ENCODE measurements around the gene DNMT1. TPM values are rescaled to one million over a fixed set of nuclear protein-coding genes. Genes with fewer than 3 reads are reported as not detected.

DNMT1 gene
- total RNA-seq, 2 experiments from 2014 or later = 337 to 352 TPM

- H3K4me1 Mint-ChIP-seq = peaks cover 53% of the 10 kb centered on the region
- peak; percentile 68 for DNase-seq
- H3K9me3 Mint-ChIP-seq = no peaks in the 10 kb centered on the region
- H3K27me3 Mint-ChIP-seq = no peaks in the 10 kb centered on the region
- peak overlapping the region; percentile 93 for H3K27ac Mint-ChIP-seq
- peaks cover 68% of the 10 kb centered on the region for H3K36me3 Mint-ChIP-seq
- H3K4me3 Mint-ChIP-seq = peak overlapping the region; percentile 57
Observed at GRCh38 chr19:10112037-10112761, 82.6 kb downstream of the DNMT1 start.

- Mint-ChIP-seq H3K27me3 (no peaks in the 10 kb centered on the region), H3K9me3 (no peaks in the 10 kb centered on the region), H3K4me3 (peak within 1 kb of the TSS; percentile 74), H3K27ac (peak within 1 kb of the TSS; percentile 93), H3K36me3 (peaks cover 74% of the 10 kb centered on the region), H3K4me1 (peaks cover 51% of the 10 kb centered on the region)
- DNase-seq = peak; percentile 71
Observed at GRCh38 chr19:10111405-10111811, 83.3 kb downstream of the DNMT1 start, which contains the start of gene P2RY11. Gene P2RY11, plus strand, starts transcription at chr19:10111693. Its CDS starts 29 bp downstream, at chr19:10111722.

GRCh38 chr19:10110972-10111317, 83.8 kb downstream of the DNMT1 start:
- no peaks in the 10 kb centered on the region for H3K27me3 Mint-ChIP-seq
- peaks cover 51% of the 10 kb centered on the region for H3K4me1 Mint-ChIP-seq
- H3K27ac Mint-ChIP-seq = peak overlapping the region; percentile 93
- H3K9me3 Mint-ChIP-seq = no peaks in the 10 kb centered on the region
- DNase-seq = no peak
- H3K36me3 Mint-ChIP-seq = peaks cover 71% of the 10 kb centered on the region
- H3K4me3 Mint-ChIP-seq = peak overlapping the region; percentile 74

- Mint-ChIP-seq H3K36me3 (peaks cover 66% of the 10 kb centered on the region), H3K9me3 (no peaks in the 10 kb centered on the region), H3K4me1 (peaks cover 54% of the 10 kb centered on the region), H3K27ac (peak overlapping the region; percentile 92), H3K27me3 (no peaks in the 10 kb centered on the region), H3K4me3 (peak overlapping the region; percentile 66)
- DNase-seq = no peak
Observed at GRCh38 chr19:10110076-10110971, 84.4 kb downstream of the DNMT1 start.

- Mint-ChIP-seq H3K27ac (peak overlapping the region; percentile 42), H3K36me3 (peaks cover 60% of the 10 kb centered on the region), H3K27me3 (no peaks in the 10 kb centered on the region), H3K4me3 (peak overlapping the region; percentile 65), H3K4me1 (peaks cover 55% of the 10 kb centered on the region), H3K9me3 (no peaks in the 10 kb centered on the region)
- no peak for DNase-seq
Observed at GRCh38 chr19:10109528-10109927, 85.2 kb downstream of the DNMT1 start.

GRCh38 chr19:10107817-10108367, 86.9 kb downstream of the DNMT1 start:
- Mint-ChIP-seq H3K4me1 (peaks cover 56% of the 10 kb centered on the region), H3K27me3 (no peaks in the 10 kb centered on the region)

GRCh38 chr19:10107254-10107653, 87.5 kb downstream of the DNMT1 start:
- no peak for DNase-seq
- peak overlapping the region; percentile 100 for H3K27ac Mint-ChIP-seq
- H3K27me3 Mint-ChIP-seq = no peaks in the 10 kb centered on the region
- peak overlapping the region; percentile 91 for H3K4me3 Mint-ChIP-seq
- peaks cover 56% of the 10 kb centered on the region for H3K4me1 Mint-ChIP-seq
- H3K36me3 Mint-ChIP-seq = peaks cover 53% of the 10 kb centered on the region
- no peaks in the 10 kb centered on the region for H3K9me3 Mint-ChIP-seq

More at GRCh38 chr19:10107817-10108367, 86.9 kb downstream of the DNMT1 start:
- peak overlapping the region; percentile 100 for H3K27ac Mint-ChIP-seq
- H3K9me3 Mint-ChIP-seq = no peaks in the 10 kb centered on the region
- H3K4me3 Mint-ChIP-seq = peak overlapping the region; percentile 91
- peaks cover 57% of the 10 kb centered on the region for H3K36me3 Mint-ChIP-seq
- no peak for DNase-seq

- Mint-ChIP-seq H3K9me3 (no peaks in the 10 kb centered on the region), H3K36me3 (peaks cover 43% of the 10 kb centered on the region), H3K4me3 (peak within 1 kb of the TSS; percentile 91), H3K4me1 (peaks cover 51% of the 10 kb centered on the region), H3K27ac (peak within 1 kb of the TSS; percentile 100), H3K27me3 (no peaks in the 10 kb centered on the region)
- peak; percentile 98 for DNase-seq
Observed at GRCh38 chr19:10106100-10106936, 88.4 kb downstream of the DNMT1 start, which contains the start of gene PPAN. Gene PPAN, plus strand, starts transcription at chr19:10106362. Its CDS starts 33 bp downstream, at chr19:10106395.

- Mint-ChIP-seq H3K27ac (peak overlapping the region; percentile 100), H3K9me3 (no peaks in the 10 kb centered on the region), H3K27me3 (no peaks in the 10 kb centered on the region), H3K4me3 (peak overlapping the region; percentile 91), H3K36me3 (peaks cover 38% of the 10 kb centered on the region), H3K4me1 (peaks cover 46% of the 10 kb centered on the region)
- peak; percentile 90 for DNase-seq
Observed at GRCh38 chr19:10105509-10106099, 89.1 kb downstream of the DNMT1 start.

GRCh38 chr19:10104665-10105508, 89.9 kb downstream of the DNMT1 start:
- Mint-ChIP-seq H3K36me3 (peaks cover 32% of the 10 kb centered on the region), H3K27me3 (no peaks in the 10 kb centered on the region), H3K4me3 (peak overlapping the region; percentile 91), H3K9me3 (no peaks in the 10 kb centered on the region), H3K27ac (peak overlapping the region; percentile 100), H3K4me1 (peaks cover 45% of the 10 kb centered on the region)
- peak; percentile 82 for DNase-seq

GRCh38 chr19:10104130-10104513, 90.6 kb downstream of the DNMT1 start:
- Mint-ChIP-seq H3K36me3 (peaks cover 25% of the 10 kb centered on the region), H3K4me1 (peaks cover 44% of the 10 kb centered on the region), H3K27ac (peak overlapping the region; percentile 100)

GRCh38 chr19:10102787-10103236, 91.9 kb downstream of the DNMT1 start:
- Mint-ChIP-seq H3K9me3 (no peaks in the 10 kb centered on the region), H3K27me3 (no peaks in the 10 kb centered on the region), H3K36me3 (peaks cover 16% of the 10 kb centered on the region), H3K27ac (peak overlapping the region; percentile 98), H3K4me3 (peak overlapping the region; percentile 69), H3K4me1 (peaks cover 52% of the 10 kb centered on the region)
- DNase-seq = no peak

More at GRCh38 chr19:10104130-10104513, 90.6 kb downstream of the DNMT1 start:
- Mint-ChIP-seq H3K9me3 (no peaks in the 10 kb centered on the region), H3K27me3 (no peaks in the 10 kb centered on the region), H3K4me3 (peak overlapping the region; percentile 91)
- DNase-seq = no peak

- Mint-ChIP-seq H3K9me3 (peaks cover 3% of the 10 kb centered on the region), H3K36me3 (peaks cover 8% of the 10 kb centered on the region), H3K4me1 (peaks cover 42% of the 10 kb centered on the region), H3K4me3 (no peak overlapping the region), H3K27me3 (no peaks in the 10 kb centered on the region), H3K27ac (peak overlapping the region; percentile 62)
- DNase-seq = no peak
Observed at GRCh38 chr19:10100163-10100785, 94.5 kb downstream of the DNMT1 start.
